Neuronal stem cell (in vitro differentiated cells): ENCODE measurements around the gene MT1E.

Source experiments
- DNase-seq: peaks from one replicate; pipeline ENCODE4 v3.0.0-alpha.2; 2013; ENCODE audit warnings: low spot score
- H2AFZ ChIP-seq: one replicate; pipeline ENCODE4 v1.6.1; 2013; ENCODE audit warnings: mild to moderate bottlenecking, low read length, inconsistent platforms
- H2AK5ac ChIP-seq: 2 replicates; pipeline ENCODE4 v1.6.1; 2013; ENCODE audit warnings: low read depth, mild to moderate bottlenecking, inconsistent platforms, low read length, moderate library complexity, mixed read lengths
- H2BK120ac ChIP-seq: 2 replicates; pipeline ENCODE4 v1.6.1; 2013; ENCODE audit warnings: low read depth, mild to moderate bottlenecking, inconsistent platforms, low read length, moderate library complexity, mixed read lengths
- H2BK12ac ChIP-seq: one replicate; pipeline ENCODE4 v1.6.1; 2013; ENCODE audit warnings: low read length, inconsistent platforms
- H2BK15ac ChIP-seq: 2 replicates; pipeline ENCODE4 v1.6.1; 2013; ENCODE audit warnings: mild to moderate bottlenecking, low read length, inconsistent platforms, mixed read lengths
- H2BK5ac ChIP-seq: one replicate; pipeline ENCODE4 v1.6.1; 2013; ENCODE audit warnings: inconsistent platforms, mild to moderate bottlenecking, low read length, moderate library complexity
- H3K14ac ChIP-seq: one replicate; pipeline ENCODE4 v1.6.1; 2013; ENCODE audit warnings: low read length, inconsistent platforms
- H3K18ac ChIP-seq: 2 replicates; pipeline ENCODE4 v1.6.1; 2013; ENCODE audit warnings: low read length, inconsistent platforms
- H3K23ac ChIP-seq: 2 replicates; pipeline ENCODE4 v1.6.1; 2013; ENCODE audit warnings: low read depth, mild to moderate bottlenecking, mixed read lengths, low read length, inconsistent platforms; ENCODE audit not compliant: poor library complexity
- H3K27ac ChIP-seq: replicated peaks from 3 replicates; pipeline ENCODE4 v1.5.1; 2013; ENCODE audit warnings: low read length, inconsistent platforms
- H3K27me3 ChIP-seq, 3 experiments: 2 replicates each; pipeline ENCODE4 v1.6.1; 2013; ENCODE audit warnings: low read length in 3 of 3, mild to moderate bottlenecking in 2 of 3, inconsistent platforms in 1 of 3, low read depth in 1 of 3, mixed read lengths in 1 of 3, moderate library complexity in 1 of 3; ENCODE audit not compliant: control insufficient read depth in 3 of 3, insufficient read depth in 3 of 3
- H3K36me3 ChIP-seq, 2 donors: replicated peaks in 1 of 2; 2 replicates each; pipeline ENCODE4 v1.6.1; 2013; ENCODE audit warnings: low read length in 2 of 2; ENCODE audit not compliant: control insufficient read depth in 2 of 2, insufficient read depth in 2 of 2
- H3K4ac ChIP-seq: 2 replicates; pipeline ENCODE4 v1.6.1; 2013; ENCODE audit warnings: inconsistent platforms, mild to moderate bottlenecking, low read length, moderate library complexity
- H3K4me1 ChIP-seq, 2 donors: 1 replicate in 1 of 2; 2 replicates in 1 of 2; pipeline ENCODE4 v1.6.1; 2013; ENCODE audit warnings: low read length in 2 of 2, low read depth in 1 of 2; ENCODE audit not compliant: control insufficient read depth in 2 of 2, insufficient read depth in 1 of 2
- H3K4me2 ChIP-seq: one replicate; pipeline ENCODE4 v1.6.1; 2013; ENCODE audit warnings: mild to moderate bottlenecking, low read length, inconsistent platforms; ENCODE audit not compliant: insufficient read depth, poor library complexity, severe bottlenecking
- H3K4me3 ChIP-seq, 2 donors: 2 replicates each; pipeline ENCODE4 v1.5.1; 2013; ENCODE audit warnings: low read length in 2 of 2, mild to moderate bottlenecking in 2 of 2, inconsistent platforms in 1 of 2, moderate library complexity in 1 of 2
- H3K79me1 ChIP-seq: one replicate; pipeline ENCODE4 v1.6.1; 2013; ENCODE audit warnings: low read depth, mild to moderate bottlenecking, inconsistent platforms, low read length, moderate library complexity
- H3K9ac ChIP-seq: one replicate; pipeline ENCODE4 v1.6.1; 2013; ENCODE audit warnings: mild to moderate bottlenecking, low read depth, low read length, inconsistent platforms; ENCODE audit not compliant: poor library complexity
- H3K9me3 ChIP-seq, 2 donors: replicated peaks in 1 of 2; 2 replicates each; pipeline versions ENCODE3 to v1.6.1; 2013; ENCODE audit warnings: low read length in 2 of 2, mild to moderate bottlenecking in 2 of 2, inconsistent platforms in 1 of 2, low read depth in 1 of 2, mixed read lengths in 1 of 2, moderate library complexity in 1 of 2; ENCODE audit not compliant: control insufficient read depth in 2 of 2, insufficient read depth in 1 of 2
- H4K8ac ChIP-seq: one replicate; pipeline ENCODE4 v1.6.1; 2013; ENCODE audit warnings: low read depth, mild to moderate bottlenecking, inconsistent platforms, low read length, moderate library complexity
- H4K91ac ChIP-seq: one replicate; pipeline ENCODE4 v1.6.1; 2013; ENCODE audit warnings: low read length, low read depth, mild to moderate bottlenecking, inconsistent platforms; ENCODE audit not compliant: poor library complexity
- WGBS, 2 donors: extraction: QIAGEN DNeasy Blood & Tissue Kit; methylation state at CpG; one replicate each; pipeline ENCODE4 v1.1.7; 2013; ENCODE audit warnings: missing lambda C conversion rate in 2 of 2, mixed read lengths in 1 of 2; ENCODE audit not compliant: insufficient read length in 2 of 2, insufficient replicate concordance in 1 of 2; ENCODE audit errors: extremely low coverage in 2 of 2; 5-methylcytosine and 5-hydroxymethylcytosine counted together

Gene MT1E

GRCh38 chr16:56616608-56617211 lies 8.9 kb upstream of the MT1E start:
- Histone ChIP-seq H3K27ac (no peak overlapping the region), H3K9me3 (peaks cover 0 to 5% of the 10 kb centered on the region in 2 donors), H3K4me1 (peaks cover 0 to 5% of the 10 kb centered on the region in 2 donors), H3K79me1 (no peaks in the 10 kb centered on the region), H3K4me3 (peak overlapping the region in 1 of 2 donors; percentile 42), H3K4me2 (peak overlapping the region; percentile 36), H3K4ac (no peak overlapping the region), H2AK5ac (no peak overlapping the region), H3K27me3 (peaks cover 19 to 75% (median 53%) of the 10 kb centered on the region in 3 experiments), H2BK15ac (no peak overlapping the region), H4K91ac (no peak overlapping the region), H3K36me3 (no peaks in the 10 kb centered on the region), H2BK5ac (no peak overlapping the region), H2BK12ac (no peak overlapping the region), H3K14ac (no peak overlapping the region), H3K18ac (no peak overlapping the region), H3K9ac (peak overlapping the region; percentile 13), H2BK120ac (no peak overlapping the region), H4K8ac (no peak overlapping the region), H3K23ac (peak overlapping the region; percentile 3), H2AFZ (peak overlapping the region; percentile 78)
- no peak for DNase-seq
- no CpG with 5 or more reads among the region's 23 CpGs for WGBS, 2 donors

GRCh38 chr16:56617212-56618085 lies 8.1 kb upstream of the MT1E start:
- DNase-seq = no peak
- Histone ChIP-seq H3K14ac (no peak overlapping the region), H3K4me1 (peaks cover 0 to 5% of the 10 kb centered on the region in 2 donors), H3K27me3 (peaks cover 19 to 82% (median 53%) of the 10 kb centered on the region in 3 experiments), H3K4me3 (peak overlapping the region in 1 of 2 donors; percentile 42), H3K9ac (no peak overlapping the region), H3K4me2 (peak overlapping the region; percentile 36), H2AFZ (peak overlapping the region; percentile 78), H3K9me3 (peaks cover 0 to 5% of the 10 kb centered on the region in 2 donors), H4K91ac (no peak overlapping the region), H3K18ac (peak overlapping the region; percentile 32), H4K8ac (no peak overlapping the region), H3K36me3 (no peaks in the 10 kb centered on the region), H2BK5ac (no peak overlapping the region), H2BK12ac (no peak overlapping the region), H3K23ac (peak overlapping the region; percentile 3), H2BK15ac (no peak overlapping the region), H2AK5ac (no peak overlapping the region), H3K27ac (no peak overlapping the region), H2BK120ac (no peak overlapping the region), H3K79me1 (no peaks in the 10 kb centered on the region), H3K4ac (no peak overlapping the region)
- WGBS, 2 donors = no CpG with 5 or more reads among the region's 41 CpGs

GRCh38 chr16:56618138-56618537 lies 7.4 kb upstream of the MT1E start:
- Histone ChIP-seq H2BK15ac (no peak overlapping the region), H3K36me3 (no peaks in the 10 kb centered on the region), H3K9me3 (peaks cover 0 to 5% of the 10 kb centered on the region in 2 donors), H3K27me3 (peaks cover 19 to 86% (median 53%) of the 10 kb centered on the region in 3 experiments), H3K79me1 (no peaks in the 10 kb centered on the region), H2BK12ac (no peak overlapping the region), H3K14ac (no peak overlapping the region), H3K4me1 (peaks cover 0 to 5% of the 10 kb centered on the region in 2 donors), H2AK5ac (no peak overlapping the region), H3K9ac (no peak overlapping the region), H3K4me3 (no peak overlapping the region), H2BK5ac (no peak overlapping the region), H3K4ac (no peak overlapping the region), H4K8ac (no peak overlapping the region), H3K18ac (no peak overlapping the region), H3K4me2 (no peak overlapping the region), H2AFZ (no peak overlapping the region), H4K91ac (no peak overlapping the region), H2BK120ac (no peak overlapping the region), H3K27ac (no peak overlapping the region), H3K23ac (no peak overlapping the region)
- no CpG with 5 or more reads among the region's 6 CpGs for WGBS, 2 donors
- no peak for DNase-seq

GRCh38 chr16:56620339-56620897 lies 5.2 kb upstream of the MT1E start:
- H3K27me3 ChIP-seq = peaks cover 25 to 92% (median 64%) of the 10 kb centered on the region in 3 experiments
- H2BK15ac ChIP-seq = no peak overlapping the region

More at GRCh38 chr16:56620339-56620897, 5.2 kb upstream of the MT1E start:
- H2BK120ac ChIP-seq = no peak overlapping the region
- WGBS, 2 donors = no CpG with 5 or more reads among the region's 8 CpGs
- H3K14ac ChIP-seq = no peak overlapping the region
- H3K4me3 ChIP-seq = no peak overlapping the region
- H3K4me1 ChIP-seq = peaks cover 0 to 11% of the 10 kb centered on the region in 2 donors
- H3K18ac ChIP-seq = no peak overlapping the region
- no peak overlapping the region for H3K4me2 ChIP-seq
- H2AFZ ChIP-seq = no peak overlapping the region
- H3K4ac ChIP-seq = no peak overlapping the region
- DNase-seq = no peak
- H2AK5ac ChIP-seq = no peak overlapping the region
- H3K9ac ChIP-seq = no peak overlapping the region
- no peaks in the 10 kb centered on the region for H3K36me3 ChIP-seq
- no peak overlapping the region for H4K91ac ChIP-seq
- no peak overlapping the region for H2BK5ac ChIP-seq
- peaks cover 0 to 5% of the 10 kb centered on the region in 2 donors for H3K9me3 ChIP-seq
- no peak overlapping the region for H3K27ac ChIP-seq
- no peak overlapping the region for H4K8ac ChIP-seq
- H3K79me1 ChIP-seq = no peaks in the 10 kb centered on the region
- H2BK12ac ChIP-seq = no peak overlapping the region
- H3K23ac ChIP-seq = no peak overlapping the region
